Sigmoid colon (tissue), 4 donors: Measurements from ENCODE around the gene UBR2.

Source experiments
- POLR2AphosphoS5 ChIP-seq, 4 donors: sonication (generic); formaldehyde crosslinking; IDR thresholded peaks; one replicate each; pipeline ENCODE4 v1.6.1; 2017; ENCODE audit warnings: antibody characterized with exemption in 4 of 4
- TF ChIP-seq, protein P1 (sequence below), 4 experiments: fragments of 450-650 bp in 3 of 4; fragments of 200-600 bp in 1 of 4; IDR thresholded peaks; one replicate each; pipeline ENCODE4 v1.5.1; 2016 to 2019; ENCODE audit warnings: antibody characterized with exemption in 4 of 4, mild to moderate bottlenecking in 3 of 4, moderate library complexity in 2 of 4

DNA sequence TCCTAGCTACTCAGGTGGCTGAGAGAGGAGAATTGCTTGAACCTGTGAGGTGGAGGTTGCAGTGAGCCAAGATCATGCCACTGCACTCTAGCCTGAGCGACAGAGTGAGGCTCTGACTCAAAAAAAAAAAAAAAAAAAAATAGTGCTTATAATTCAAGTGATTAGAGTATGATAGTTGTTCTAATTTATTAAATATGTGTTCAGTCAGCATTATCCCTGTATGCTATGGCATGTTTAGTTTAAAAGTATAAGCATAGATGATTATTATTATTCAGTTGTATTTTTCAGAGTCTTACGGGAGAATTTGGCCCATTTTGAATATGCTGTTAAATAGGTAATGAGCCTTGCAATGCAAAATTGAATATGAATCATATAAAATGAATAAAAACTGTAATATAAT, 64.8 kb downstream of the UBR2 start:
- TF ChIP-seq, protein P1, sequence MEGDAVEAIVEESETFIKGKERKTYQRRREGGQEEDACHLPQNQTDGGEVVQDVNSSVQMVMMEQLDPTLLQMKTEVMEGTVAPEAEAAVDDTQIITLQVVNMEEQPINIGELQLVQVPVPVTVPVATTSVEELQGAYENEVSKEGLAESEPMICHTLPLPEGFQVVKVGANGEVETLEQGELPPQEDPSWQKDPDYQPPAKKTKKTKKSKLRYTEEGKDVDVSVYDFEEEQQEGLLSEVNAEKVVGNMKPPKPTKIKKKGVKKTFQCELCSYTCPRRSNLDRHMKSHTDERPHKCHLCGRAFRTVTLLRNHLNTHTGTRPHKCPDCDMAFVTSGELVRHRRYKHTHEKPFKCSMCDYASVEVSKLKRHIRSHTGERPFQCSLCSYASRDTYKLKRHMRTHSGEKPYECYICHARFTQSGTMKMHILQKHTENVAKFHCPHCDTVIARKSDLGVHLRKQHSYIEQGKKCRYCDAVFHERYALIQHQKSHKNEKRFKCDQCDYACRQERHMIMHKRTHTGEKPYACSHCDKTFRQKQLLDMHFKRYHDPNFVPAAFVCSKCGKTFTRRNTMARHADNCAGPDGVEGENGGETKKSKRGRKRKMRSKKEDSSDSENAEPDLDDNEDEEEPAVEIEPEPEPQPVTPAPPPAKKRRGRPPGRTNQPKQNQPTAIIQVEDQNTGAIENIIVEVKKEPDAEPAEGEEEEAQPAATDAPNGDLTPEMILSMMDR (IDR thresholded peaks at IDR 0.05): no peak
- no peak for TF ChIP-seq POLR2AphosphoS5 (IDR thresholded peaks at IDR 0.05)
